Thyroid gland (tissue), 4 donors: Measurements from ENCODE around the gene SCN7A. TPM values are rescaled to one million over a fixed set of nuclear protein-coding genes. Genes with fewer than 3 reads are reported as not detected.
"Not testable (repeated sequence)": the region's sequence is repeated elsewhere in the genome, so short reads cannot be mapped to it uniquely, and the experiment has no call there.

ENCODE experiments used
- DNase-seq, 2 donors: peaks; one replicate each; pipeline ENCODE4 v3.0.0-alpha.2; 2019
- H3K27ac ChIP-seq, 3 donors: fragments of 200-600 bp; sonication (generic); 1 replicate in 2 of 3; 2 replicates in 1 of 3; pipeline ENCODE4 v1.5.1; 2016 to 2019; ENCODE audit warnings: mild to moderate bottlenecking in 1 of 3, moderate library complexity in 1 of 3
- H3K27me3 ChIP-seq: fragments of 200-600 bp; sonication (generic); one replicate; pipeline ENCODE4 v1.5.1; 2019
- H3K36me3 ChIP-seq, 2 donors: fragments of 200-600 bp; sonication (generic); one replicate each; pipeline ENCODE4 v1.5.1; 2016 to 2019
- H3K4me1 ChIP-seq, 2 donors: fragments of 200-600 bp; sonication (generic); one replicate each; pipeline ENCODE4 v1.5.1; 2017 to 2019
- H3K4me3 ChIP-seq, 3 donors: fragments of 200-600 bp; sonication (generic); replicated peaks in 1 of 3; 1 replicate in 2 of 3; 2 replicates in 1 of 3; pipeline ENCODE4 v1.5.1; 2016; ENCODE audit warnings: mild to moderate bottlenecking in 1 of 3
- H3K9me3 ChIP-seq: fragments of 200-600 bp; sonication (generic); one replicate; pipeline ENCODE4 v1.5.1; 2017
- POLR2A ChIP-seq, 2 donors: fragments of 450-650 bp; IDR thresholded peaks; one replicate each; pipeline ENCODE4 v1.6.1; 2017; ENCODE audit warnings: antibody characterized with exemption in 2 of 2, mild to moderate bottlenecking in 2 of 2, moderate library complexity in 1 of 2
- WGBS, 2 donors: methylation state at CpG; one replicate each; pipeline ENCODE4 v1.1.5; 2017; 5-methylcytosine and 5-hydroxymethylcytosine counted together
- intact Hi-C: fragments of 100-400 bp; cut with DNase I; formaldehyde crosslinking; loops from one replicate; pipeline ENCODE4 v1.15.1; 2023
- total RNA-seq, 4 donors: library from RNA; depleted of rRNA; stranded (reverse); fragments of >200 nt; gene quantifications; one replicate each; pipeline ENCODE4 v1.2.3, GENCODE V29; 2016
- TF ChIP-seq, protein P1 (sequence below), 6 experiments: fragments of 200-600 bp in 3 of 6; fragments of 450-650 bp in 3 of 6; sonication (generic) in 3 of 6; IDR thresholded peaks; one replicate each; pipeline ENCODE4 v1.5.1; 2016 to 2019; ENCODE audit warnings: antibody characterized with exemption in 6 of 6, mild to moderate bottlenecking in 2 of 6, inconsistent platforms in 1 of 6, moderate library complexity in 1 of 6

The SCN7A gene
- total RNA-seq, 4 donors from 2014 or later = 1.6 to 3.0 (median 2.1) TPM

DNA sequence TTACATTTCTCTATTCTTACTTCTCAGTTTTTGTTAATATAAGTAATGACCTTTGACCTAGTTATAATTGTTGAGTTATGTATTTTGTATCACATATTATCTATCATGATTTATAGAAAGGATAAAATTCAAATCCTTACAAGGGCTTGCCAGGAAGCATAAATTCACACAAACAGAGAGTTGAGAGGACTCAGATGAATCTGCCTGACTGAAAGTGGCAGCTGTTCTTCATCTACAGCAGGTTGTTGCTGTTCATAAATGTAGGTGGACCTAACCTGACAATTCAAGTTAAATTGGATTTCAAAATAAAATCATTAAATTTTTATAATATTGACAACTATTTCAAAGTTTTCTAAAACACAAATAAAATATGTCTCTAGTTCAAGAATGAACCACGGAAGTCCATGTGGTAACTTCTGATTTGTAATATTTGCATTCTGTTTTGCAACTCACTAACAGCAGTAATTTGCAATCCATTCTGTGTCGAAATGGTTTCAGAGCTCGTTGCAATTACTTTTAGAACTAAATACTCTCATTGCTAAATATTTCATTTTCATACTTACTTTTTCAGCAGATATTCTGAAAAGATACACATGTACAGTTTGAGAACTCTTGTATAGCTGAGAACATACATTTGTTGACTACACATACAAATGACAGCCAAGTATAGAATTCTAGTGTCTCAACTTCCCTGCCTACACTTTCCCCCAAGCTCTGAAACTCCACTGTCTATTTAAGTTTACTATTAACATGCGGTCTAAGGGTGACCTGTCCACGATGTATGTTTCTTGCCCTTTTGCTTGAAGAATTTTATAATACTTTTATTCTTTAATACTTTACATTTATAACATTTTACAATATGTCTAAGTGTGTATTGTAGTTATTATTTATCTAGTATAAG, 25.7 kb downstream of the SCN7A start:
- Histone ChIP-seq H3K27me3 (no peaks in the 10 kb centered on the region), H3K27ac (no peak overlapping the region), H3K9me3 (no peaks in the 10 kb centered on the region), H3K36me3 (no peaks in the 10 kb centered on the region), H3K4me1 (no peaks in the 10 kb centered on the region), H3K4me3 (no peak overlapping the region)
- WGBS, 2 donors = 86 to 87% methylated on average over 5 of the region's 5 CpGs
- no peak for DNase-seq
- no peak for TF ChIP-seq POLR2A (IDR thresholded peaks at IDR 0.05)
- TF ChIP-seq, protein P1, sequence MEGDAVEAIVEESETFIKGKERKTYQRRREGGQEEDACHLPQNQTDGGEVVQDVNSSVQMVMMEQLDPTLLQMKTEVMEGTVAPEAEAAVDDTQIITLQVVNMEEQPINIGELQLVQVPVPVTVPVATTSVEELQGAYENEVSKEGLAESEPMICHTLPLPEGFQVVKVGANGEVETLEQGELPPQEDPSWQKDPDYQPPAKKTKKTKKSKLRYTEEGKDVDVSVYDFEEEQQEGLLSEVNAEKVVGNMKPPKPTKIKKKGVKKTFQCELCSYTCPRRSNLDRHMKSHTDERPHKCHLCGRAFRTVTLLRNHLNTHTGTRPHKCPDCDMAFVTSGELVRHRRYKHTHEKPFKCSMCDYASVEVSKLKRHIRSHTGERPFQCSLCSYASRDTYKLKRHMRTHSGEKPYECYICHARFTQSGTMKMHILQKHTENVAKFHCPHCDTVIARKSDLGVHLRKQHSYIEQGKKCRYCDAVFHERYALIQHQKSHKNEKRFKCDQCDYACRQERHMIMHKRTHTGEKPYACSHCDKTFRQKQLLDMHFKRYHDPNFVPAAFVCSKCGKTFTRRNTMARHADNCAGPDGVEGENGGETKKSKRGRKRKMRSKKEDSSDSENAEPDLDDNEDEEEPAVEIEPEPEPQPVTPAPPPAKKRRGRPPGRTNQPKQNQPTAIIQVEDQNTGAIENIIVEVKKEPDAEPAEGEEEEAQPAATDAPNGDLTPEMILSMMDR (IDR thresholded peaks at IDR 0.05) = no peak
- intact Hi-C loops = no loop called here

DNA sequence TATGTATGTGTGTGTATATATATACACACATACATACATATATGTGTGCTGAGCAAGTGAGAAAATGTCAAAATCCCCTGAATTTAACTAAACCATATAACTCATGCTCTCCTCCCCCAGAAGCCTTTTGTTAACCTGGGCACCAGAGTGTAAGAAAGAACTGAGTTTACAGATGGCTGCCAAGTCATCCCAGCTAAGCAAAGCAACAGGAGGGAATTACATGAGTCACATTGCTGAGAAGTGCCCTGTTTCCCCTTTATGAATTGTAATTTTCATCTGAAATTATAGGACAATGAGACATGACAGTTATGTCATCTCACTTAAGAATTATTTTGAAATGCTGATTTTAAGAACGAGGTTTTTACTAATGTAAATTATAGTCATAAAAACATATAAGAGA, 29.9 kb downstream of the SCN7A start:
- Histone ChIP-seq H3K36me3 (no peaks in the 10 kb centered on the region), H3K4me3 (no peak overlapping the region), H3K27ac (no peak overlapping the region), H3K4me1 (no peaks in the 10 kb centered on the region), H3K27me3 (no peaks in the 10 kb centered on the region), H3K9me3 (no peaks in the 10 kb centered on the region)
- no peak for TF ChIP-seq POLR2A (IDR thresholded peaks at IDR 0.05)
- TF ChIP-seq, protein P1 (IDR thresholded peaks at IDR 0.05) = no peak
- intact Hi-C loops = no loop called here
- WGBS, 2 donors = 97% methylated on average over 1 of the region's 1 CpG
- no peak for DNase-seq

DNA sequence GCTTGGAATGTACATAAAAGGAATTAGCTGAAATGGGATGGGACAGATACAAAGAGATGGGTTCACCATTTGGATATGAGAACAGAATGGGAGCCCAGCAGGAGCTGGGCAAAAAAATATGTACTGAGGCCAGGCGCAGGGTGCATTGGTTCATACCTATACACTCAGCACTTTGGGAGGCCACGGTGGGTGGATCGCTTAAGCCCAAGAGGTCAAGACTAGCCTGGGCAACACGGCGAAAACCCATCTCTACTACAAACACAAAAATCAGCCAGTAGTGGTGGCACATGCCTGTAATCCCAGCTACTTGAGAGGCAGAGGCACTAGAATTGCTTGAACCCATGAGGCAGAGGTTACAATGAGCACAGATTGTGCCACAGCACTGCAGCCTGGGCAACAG, 30.4 kb downstream of the SCN7A start:
- no peaks in the 10 kb centered on the region for H3K4me1 ChIP-seq
- no peak for DNase-seq
- H3K27me3 ChIP-seq = no peaks in the 10 kb centered on the region
- H3K9me3 ChIP-seq = no peaks in the 10 kb centered on the region
- H3K36me3 ChIP-seq = no peaks in the 10 kb centered on the region
- no peak for TF ChIP-seq POLR2A (IDR thresholded peaks at IDR 0.05)
- TF ChIP-seq, protein P1 (IDR thresholded peaks at IDR 0.05) = no peak
- H3K27ac ChIP-seq = no peak overlapping the region
- no peak overlapping the region for H3K4me3 ChIP-seq
- WGBS, 2 donors = 94 to 96% methylated on average over 5 of the region's 5 CpGs
- intact Hi-C loops = no loop called here

DNA sequence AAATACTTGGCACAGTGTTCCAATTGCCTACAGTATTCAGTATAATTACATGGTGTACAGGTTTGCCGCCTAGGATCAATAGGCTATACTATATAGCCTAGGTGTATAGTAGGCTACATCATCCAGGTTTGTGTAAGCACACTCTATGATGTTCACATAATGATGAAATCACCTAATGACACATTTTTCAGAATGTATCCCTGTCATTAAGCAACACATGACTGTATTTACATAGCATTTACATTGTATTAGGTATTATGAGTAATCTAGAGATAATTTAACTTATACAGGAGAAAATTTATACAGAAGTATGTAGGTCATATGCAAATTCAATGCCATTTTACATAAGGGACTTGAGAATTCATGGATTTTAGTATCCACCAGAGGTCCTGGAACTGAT, 35.4 kb downstream of the SCN7A start:
- 98 to 100% methylated on average over 1 of the region's 1 CpG for WGBS, 2 donors
- Histone ChIP-seq H3K4me1 (no peaks in the 10 kb centered on the region), H3K36me3 (no peaks in the 10 kb centered on the region), H3K27me3 (no peaks in the 10 kb centered on the region), H3K9me3 (no peaks in the 10 kb centered on the region), H3K4me3 (no peak overlapping the region), H3K27ac (no peak overlapping the region)
- intact Hi-C loops = no loop called here
- DNase-seq = no peak
- TF ChIP-seq, protein P1 (IDR thresholded peaks at IDR 0.05) = no peak
- no peak for TF ChIP-seq POLR2A (IDR thresholded peaks at IDR 0.05)

DNA sequence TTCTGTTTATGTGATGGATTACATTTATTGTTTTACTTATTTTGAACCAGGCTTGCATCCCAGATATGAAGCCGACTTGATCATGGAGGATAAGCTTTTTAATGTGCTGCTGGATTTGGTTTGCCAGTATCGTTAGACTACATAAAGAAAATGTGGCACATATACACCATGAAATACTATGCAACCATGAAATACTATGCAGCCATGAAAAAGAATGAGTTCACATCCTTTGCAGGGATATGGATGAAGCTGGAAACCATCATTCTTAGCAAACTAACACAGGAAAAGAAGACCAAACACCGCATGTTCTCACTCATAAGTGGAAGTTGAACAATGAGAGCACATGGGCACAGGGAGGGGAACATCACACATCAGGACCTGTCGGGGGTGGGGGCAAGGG, 38.2 kb downstream of the SCN7A start:
- 94 to 97% methylated on average over 4 of the region's 4 CpGs for WGBS, 2 donors
- H3K9me3 ChIP-seq, H3K36me3 ChIP-seq, H3K27ac ChIP-seq, H3K4me1 ChIP-seq, H3K27me3 ChIP-seq, DNase-seq, H3K4me3 ChIP-seq, intact Hi-C loops: not testable (repeated sequence)
